Germinal center (tissue), 1 donor: Measurements from ENCODE around the gene KIF19.

Experiments used
- DNase-seq: peaks from one replicate; pipeline ENCODE4 v3.0.0; 2012; ENCODE audit warnings: mixed read lengths, low spot score

KIF19 gene

GRCh38 chr17:74305865-74306654, 20.0 kb upstream of the KIF19 start:
- no peak for DNase-seq

- DNase-seq = no peak
Measured at GRCh38 chr17:74307984-74308773, 17.8 kb upstream of the KIF19 start.

DNA sequence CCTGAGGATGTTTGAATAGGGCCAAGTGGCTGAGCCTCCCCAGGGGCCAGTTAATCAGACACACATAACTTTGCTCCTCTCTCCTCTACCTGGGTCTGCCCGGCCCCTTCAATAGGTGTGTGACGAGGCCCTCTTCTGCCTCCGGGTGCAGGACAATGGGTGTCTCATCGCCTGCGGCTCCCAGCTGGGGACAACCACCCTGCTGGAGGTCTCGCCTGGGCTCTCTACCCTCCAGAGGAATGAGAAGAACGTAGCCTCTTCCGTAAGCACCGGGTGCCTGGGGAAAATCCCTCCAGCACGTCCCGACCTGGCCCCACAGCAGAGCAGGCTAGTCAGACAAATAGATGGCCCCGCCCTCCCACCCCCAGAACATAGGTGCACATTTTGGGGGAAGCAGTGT, 16.1 kb upstream of the KIF19 start:
- no peak for DNase-seq

- DNase-seq = no peak
Measured at GRCh38 chr17:74314877-74315276, 11.1 kb upstream of the KIF19 start.

DNA sequence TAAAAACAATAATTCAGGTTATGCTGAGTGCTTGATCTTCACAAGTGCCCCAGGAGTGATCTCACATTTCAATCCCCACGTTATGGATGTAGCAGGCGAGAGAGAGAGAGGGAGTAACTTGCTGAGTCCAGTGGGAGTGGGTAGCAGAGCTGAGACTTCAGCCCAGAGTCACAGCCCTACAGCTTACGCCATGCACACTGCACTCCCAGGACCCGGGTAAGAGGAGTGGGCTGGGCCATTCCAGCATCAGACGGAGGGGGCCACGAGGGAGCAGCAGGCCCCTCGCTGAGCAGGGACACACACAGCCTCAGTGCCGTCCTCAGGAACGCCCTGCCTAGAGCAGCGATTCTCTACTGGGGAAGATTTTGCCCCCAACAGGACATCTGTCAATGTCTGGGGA, 9.8 kb upstream of the KIF19 start:
- DNase-seq = no peak

DNA sequence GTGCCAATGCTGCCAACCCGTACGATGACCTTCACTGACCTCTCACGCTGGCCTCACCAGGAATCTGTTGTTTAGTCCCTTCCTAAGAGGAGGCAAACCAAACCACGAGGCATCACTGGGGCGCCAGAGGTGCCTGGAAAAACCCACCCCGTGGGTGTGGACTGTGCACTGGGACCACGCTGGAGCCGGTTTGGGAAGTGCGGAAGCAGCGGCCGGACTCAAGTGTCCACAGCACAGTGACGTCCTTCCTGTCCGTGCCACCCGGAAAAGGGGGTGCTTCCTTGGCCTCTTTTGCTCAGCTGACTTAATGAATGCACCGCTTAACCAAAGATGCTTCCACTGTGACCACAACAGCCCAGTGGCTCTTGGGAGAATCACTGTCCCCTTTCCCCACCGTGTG, 9.0 kb upstream of the KIF19 start:
- DNase-seq = no peak

DNA sequence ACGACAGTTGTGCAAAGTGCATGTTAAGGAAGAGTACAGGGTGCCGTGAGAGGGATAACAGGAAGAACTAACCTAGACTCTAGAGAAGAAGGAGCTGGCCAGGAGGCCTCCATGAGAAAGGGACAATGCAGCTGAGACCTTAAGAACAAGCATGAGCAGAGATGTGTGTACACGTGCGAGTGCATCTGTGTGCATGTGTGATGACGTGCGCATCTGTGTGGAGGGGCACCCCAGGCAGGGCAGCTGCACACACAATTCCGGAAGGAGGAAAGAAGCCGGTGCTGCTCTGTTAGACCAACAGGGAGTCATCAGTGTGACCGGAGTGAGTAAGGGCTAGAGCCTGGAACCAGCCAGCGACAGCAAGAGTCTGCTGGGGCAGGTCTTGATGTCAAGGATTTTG, 7.6 kb upstream of the KIF19 start:
- DNase-seq = no peak

DNA sequence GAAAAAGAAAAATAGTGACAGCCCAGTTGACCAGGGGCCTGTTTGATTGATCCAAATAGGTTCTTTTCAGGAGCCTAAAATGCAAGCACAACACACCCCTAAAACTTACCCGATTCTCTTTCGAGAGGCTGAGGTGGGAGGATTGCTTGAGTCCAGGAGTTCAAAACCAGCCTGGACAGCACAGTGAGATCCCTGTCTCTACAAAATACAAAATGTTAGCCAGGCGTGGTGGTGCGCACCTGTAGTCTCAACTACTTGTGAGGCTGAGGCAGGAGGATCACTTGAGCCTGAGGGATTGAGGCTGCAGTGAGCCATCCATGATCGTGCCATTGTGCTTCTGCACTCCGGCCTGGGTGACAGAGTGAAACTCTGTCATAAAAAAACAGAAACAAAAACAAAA, 1.5 kb upstream of the KIF19 start:
- no peak for DNase-seq

DNA sequence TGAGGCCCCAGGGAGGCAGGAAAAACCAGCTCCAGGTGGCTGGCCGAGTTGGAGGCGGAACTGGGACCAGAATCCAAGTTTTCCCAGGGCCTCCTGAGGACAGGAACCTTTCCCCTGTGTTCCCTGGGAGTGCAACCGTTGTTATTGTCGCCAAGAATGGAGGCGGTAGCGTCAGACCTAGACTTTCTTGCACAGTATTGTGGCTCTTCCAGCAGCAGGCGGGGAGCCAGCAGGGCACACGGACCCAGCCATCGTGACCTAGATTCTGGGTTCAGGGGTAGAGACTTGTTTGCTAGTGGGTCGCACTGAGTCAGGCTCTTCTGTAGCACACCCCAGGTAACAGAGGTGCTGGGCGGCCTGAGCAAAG, 667 bp upstream of the KIF19 start:
- no peak for DNase-seq

DNA sequence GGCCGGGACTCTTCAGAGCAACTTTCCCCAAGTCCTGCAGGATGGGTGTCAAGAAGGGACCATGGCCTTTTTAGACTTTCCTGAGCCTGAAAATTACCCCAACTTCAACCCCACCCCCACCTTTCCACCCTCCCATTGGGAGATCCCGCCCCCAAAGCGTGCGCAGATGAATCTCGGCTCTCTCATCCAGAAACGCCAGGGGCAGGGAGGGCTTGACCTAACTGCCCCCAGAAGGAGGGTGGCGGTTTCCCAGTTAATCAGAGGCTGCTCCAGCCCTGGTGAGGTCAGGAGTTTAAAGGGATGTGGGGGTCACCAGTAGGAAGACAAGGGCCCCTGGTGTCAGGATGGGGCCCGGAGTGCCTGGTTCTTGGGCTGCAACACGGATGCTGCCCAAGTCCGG, 480 bp downstream of the KIF19 start:
- DNase-seq = no peak

GRCh38 chr17:74328487-74328886, 2.5 kb downstream of the KIF19 start:
- no peak for DNase-seq

DNA sequence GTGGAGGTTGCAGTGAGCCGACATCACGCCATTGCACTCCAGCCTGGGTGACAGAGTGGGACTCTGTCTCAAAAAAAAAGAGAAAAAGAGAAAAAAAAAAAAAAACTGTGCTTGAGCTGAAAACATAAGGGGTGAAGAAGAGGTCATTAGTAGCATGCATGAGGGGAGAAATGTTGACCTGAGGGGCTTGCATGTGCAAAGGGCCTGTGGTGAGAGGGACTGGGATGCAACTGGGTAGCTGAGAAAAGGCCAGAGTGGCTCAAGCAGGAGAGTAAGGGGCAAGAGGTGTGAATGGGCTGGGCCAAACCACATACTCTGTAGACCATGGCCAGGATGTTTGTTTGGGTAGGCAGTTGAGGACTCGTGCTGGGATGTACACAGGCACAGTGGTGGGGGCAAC, 3.4 kb downstream of the KIF19 start:
- DNase-seq = no peak

- no peak for DNase-seq
Measured at GRCh38 chr17:74330446-74330845, 4.4 kb downstream of the KIF19 start.

GRCh38 chr17:74332017-74332650, 6.1 kb downstream of the KIF19 start:
- no peak for DNase-seq

DNA sequence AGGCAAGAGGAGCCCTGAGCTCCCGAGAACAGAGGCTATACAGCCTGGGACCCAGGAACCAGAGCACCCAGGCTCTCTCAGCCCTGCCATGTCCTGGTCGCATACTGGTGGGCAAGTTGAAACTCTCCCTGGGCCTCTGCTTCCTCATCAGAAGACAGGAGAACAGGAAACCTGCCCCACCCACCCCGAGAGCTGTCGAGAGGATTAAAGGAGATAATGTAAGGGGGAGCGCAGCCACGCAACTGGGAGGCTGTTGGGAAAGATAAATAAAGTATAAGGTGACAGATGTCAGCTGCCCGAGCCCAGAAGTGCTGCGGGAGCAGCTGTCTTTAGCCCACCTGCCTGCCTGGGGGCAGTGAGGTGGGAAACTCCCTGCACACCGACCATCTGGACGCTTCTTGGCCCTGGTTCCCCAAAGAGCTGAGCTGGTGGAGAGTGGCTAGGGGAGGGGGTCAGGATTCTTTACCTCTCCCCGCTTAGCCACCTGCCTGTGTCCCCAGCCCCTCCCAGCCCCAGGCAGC, 6.8 kb downstream of the KIF19 start:
- no peak for DNase-seq

DNA sequence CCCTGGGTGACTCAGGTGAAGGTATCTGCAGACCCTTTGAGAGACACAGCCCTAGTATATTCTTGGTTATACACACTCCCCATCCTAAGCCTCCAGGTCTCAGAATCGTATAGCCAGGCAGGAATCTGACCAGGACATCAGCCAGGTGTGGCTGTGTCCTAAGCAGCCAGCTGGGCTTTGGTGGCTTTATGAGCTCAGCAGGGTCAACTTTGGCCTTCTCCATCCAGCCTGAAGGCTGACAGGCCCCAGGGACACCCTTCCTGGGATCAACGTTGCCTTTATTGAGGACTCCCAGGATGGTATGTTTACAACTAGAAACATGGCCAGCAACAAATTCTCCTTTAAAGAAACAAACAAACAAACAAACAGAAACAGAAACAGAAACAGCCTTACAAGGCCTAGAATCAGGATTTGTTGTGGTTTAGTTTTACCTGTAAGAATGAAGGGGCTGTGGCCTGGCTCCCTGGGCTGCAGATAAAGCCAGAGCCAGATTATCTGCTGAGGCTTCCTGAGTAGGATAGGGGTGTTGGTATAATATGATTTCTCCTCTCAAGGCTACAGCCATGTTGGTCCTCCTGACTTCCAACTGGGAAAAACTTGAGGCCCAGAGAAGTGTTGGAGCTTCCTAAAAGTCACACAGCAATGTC, 8.5 kb downstream of the KIF19 start:
- DNase-seq = no peak

GRCh38 chr17:74335529-74336062, 9.6 kb downstream of the KIF19 start:
- DNase-seq = no peak

DNA sequence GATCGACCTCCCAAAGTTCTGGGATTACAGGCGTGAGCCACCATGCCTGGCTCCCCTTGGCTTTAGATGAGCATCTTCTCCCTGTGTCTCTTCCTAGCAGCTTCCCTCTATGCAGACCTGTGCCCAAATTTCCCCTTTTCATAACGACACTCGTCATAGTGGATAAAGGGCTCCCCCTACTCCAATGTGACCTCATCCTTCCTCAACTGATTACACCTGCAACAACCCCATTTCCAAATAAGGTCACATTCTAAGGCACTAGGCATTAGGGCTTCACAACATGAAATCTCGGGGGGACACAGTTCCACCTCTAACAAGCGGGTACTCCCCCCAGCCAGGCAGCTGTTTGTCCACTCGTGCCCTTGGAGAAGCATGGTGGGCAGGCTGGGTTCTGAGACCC, 10.3 kb downstream of the KIF19 start:
- DNase-seq = no peak

- DNase-seq = no peak
Measured at GRCh38 chr17:74337834-74338500, 11.9 kb downstream of the KIF19 start.

DNA sequence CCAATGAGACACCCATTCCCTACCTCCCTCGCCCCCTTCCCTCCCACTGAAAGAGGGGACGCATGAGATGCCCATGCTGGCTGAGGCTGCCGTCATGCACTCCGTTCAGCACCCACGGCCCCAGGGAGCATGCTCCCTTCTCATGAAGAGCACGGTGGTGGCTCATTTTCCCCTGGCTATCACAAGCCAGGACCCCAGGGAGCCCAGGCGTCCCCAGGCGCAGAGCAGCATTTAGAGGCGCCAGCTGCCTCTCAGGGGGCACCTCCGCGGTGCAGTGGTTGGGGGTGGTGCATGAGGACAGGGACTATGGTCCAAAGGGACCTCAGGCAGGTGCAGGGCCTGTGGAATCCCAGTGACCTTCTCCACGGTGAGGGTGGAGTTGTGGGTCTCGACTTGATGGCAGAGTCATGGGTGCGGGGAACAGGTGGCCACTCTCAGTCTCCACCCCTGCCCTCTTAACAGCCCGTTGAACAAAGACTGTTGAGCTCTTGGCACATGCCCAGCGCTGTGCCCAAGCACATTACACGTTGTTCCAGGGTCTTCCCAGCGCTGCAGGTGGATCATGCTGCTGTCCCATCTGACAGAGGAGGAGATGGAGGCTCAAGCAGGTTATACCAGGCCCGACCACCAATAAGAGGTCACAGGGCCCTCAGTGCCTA, 13.6 kb downstream of the KIF19 start:
- DNase-seq = no peak

DNA sequence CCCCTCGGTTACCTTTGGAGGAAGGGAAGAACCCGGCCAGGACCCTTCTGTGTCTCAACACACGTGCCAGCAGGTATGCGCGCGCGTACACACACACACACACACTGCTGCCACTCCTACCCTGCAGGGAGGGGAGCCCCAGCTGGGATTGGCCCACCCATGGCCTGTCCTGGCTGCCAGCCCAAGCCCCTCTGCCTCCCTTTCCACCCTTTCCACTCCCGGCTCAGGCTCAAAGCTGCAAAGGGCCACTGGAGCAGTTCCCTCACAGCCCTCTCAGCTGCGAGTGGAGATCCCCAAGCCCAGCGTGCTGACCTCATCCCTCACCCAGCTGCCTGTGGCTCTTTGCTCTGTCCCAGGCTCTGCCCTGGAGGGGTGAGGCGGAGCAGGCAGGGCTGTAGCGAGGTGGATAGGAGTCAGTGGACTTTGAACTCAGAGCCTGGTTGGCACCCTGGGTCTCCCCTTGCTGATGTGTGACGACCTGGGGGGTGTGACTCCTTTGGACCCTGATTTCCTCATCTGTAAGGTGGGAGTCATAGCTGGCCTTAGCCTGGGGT, 14.5 kb downstream of the KIF19 start:
- DNase-seq = no peak
